GM19099 (cell line): Measurements from ENCODE around the gene RNFT2.

Experiments
- POLR2A ChIP-seq: IDR thresholded peaks from 3 replicates; pipeline ENCODE4 v1.6.1; 2011; ENCODE audit warnings: low read depth; ENCODE audit not compliant: insufficient read length; ENCODE audit errors: extremely low read depth

The RNFT2 gene

DNA sequence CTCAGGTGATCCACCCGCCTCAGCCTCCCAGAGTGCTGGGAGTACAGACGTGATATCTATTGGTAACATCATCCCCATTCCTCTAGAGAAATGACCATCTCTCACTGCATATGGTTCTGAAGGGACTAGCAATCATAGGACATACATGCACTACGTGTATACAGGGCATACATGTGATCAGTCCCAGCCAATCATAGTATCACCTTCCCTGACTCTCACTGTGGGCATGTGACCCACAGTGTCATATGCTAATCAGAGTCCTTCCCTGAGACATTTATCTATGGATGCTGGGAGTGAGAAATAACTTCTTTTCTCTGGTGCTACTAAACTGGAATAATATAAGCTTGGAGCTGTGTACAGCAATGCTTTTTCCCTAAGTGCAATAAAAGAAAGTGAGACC lies 160.6 kb downstream of the RNFT2 start:
- TF ChIP-seq POLR2A = no peak

- no peak for TF ChIP-seq POLR2A
Observed at GRCh38 chr12:116901612-116902011, 163.5 kb downstream of the RNFT2 start.
